AG09319 (cell line): ENCODE data around the gene SSBP2.
A peak's percentile ranks its signal among the peaks of the same experiment; 100 is the strongest.
"Not testable (repeated sequence)": the region's sequence is repeated elsewhere in the genome, so short reads cannot be mapped to it uniquely, and the experiment has no call there.

Source experiments
- DNase-seq: peaks from one replicate; pipeline ENCODE4 v3.0.0-alpha.2; 2010; ENCODE audit warnings: low read depth; ENCODE audit errors: extremely low read depth
- CTCF ChIP-seq: IDR thresholded peaks from 2 replicates; pipeline ENCODE4 v1.5.1; 2011; ENCODE audit warnings: low read depth, mild to moderate bottlenecking, inconsistent platforms, low read length, moderate library complexity

Gene SSBP2

DNA sequence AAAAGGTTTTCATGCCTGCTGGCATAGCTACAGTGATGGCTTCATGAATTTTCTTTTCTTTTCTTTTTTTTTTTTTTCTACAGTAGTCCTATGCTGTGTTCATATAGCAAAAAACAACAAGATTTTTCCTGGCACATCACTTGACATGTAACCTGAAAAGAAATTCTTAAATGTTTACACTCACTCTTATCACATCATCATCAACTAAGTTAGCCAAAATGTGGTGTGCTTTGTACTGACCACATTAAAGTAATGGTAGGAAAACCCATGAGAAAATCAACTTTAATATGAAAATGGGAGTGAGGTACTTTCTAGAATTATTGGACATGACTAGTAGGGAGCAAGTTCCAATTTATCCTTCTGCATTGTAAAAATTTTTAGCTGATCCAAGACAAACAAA, 146.7 kb downstream of the SSBP2 start:
- TF ChIP-seq CTCF: no peak
- no peak for DNase-seq

DNA sequence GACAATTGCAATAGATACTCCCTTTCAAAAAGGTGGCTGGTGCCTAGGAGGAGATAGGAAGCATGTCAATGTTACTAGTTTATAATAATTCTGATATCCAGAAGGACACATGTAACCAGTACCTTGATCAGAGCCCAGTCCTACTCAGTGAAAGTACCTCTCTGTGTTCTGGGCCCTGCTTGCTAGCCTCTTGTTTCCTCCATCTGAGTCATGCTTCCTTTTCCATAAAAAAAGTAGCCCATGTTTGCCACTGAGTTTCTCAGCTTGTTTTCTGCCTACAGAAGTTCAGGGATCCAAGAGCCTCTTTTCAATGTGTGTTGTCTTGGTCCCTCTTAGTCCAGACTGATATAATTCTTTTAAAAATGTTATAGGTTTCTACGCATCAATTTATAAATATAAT, 149.0 kb downstream of the SSBP2 start:
- DNase-seq: no peak
- no peak for TF ChIP-seq CTCF

DNA sequence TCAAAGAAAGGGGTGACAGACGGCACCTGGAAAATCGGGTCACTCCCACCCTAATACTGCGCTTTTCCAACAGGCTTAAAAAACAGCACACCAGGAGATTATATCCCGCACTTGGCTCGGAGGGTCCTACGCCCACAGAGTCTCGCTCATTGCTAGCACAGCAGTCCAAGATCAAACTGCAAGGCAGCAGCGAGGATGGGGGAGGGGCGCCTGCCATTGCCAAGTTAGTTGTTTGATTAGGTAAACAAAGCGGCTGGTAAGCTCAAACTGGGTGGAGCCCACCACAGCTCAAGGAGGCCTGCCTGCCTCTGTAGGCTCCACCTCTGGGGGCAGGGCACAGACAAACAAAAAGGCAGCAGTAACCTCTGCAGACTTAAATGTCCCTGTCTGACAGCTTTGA, 158.8 kb downstream of the SSBP2 start:
- DNase-seq: not testable (repeated sequence)

DNA sequence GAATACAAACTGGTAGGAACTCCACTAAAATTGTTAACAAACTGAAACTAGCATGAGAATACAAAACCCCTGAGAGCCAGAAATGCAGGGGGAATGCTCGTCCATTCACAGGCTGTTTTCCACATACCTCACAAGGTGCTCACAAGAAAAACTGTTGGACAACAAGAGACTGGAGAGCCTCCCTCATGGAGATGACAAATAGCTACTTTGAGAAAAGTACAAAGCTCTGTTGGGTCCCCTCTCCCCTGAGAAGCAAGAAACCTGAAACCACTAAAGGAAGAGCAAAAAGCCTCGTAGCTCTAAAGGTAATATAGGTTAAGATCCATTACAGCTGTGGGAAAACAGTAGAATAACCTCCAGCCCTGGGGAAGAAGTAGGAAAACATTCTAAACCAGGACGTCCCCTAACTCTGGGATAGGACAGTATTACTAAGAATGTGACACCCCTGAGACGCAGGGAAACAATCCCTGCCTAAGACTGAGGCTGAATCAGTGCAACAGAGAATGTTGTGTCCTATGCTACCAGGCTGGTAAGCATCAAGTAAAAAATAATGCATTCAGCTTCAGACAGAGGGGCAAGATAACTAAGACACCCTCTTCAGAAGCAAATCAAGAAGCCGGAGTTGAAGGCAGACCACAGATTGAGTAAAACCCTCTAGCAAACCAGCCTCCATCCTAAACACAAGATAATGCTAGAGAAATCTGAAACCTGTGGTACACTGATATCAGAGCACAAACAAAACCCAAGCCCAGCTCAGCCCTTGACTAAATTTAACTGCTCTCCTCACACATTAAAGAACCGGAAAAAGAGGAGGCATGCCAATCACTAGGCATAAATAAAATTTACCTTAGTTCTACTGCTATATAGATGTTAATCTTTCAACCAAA, 160.2 kb downstream of the SSBP2 start:
- no peak for DNase-seq
- no peak for TF ChIP-seq CTCF

GRCh38 chr5:81579262-81579924, 171.5 kb downstream of the SSBP2 start:
- no peak for TF ChIP-seq CTCF
- DNase-seq: peak; percentile 18

DNA sequence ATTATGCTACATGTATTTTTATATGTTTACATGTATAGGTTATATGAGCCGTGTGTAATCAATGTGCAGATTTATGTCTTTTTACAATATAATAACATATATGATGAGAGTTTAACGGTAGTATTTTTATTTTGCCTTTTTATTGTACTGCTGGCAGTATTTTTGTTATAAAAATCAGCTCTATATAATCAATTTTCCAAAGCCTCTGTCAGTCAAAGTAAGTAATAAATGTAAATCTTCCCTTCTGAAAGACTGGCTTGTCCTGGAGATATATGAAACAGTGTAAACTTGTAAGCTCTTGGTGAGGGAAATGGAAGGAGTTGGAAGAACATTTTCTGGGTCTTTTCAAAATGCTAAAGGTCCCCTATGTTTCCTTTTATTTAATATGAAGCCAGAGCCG, 173.8 kb downstream of the SSBP2 start:
- DNase-seq: no peak
- TF ChIP-seq CTCF: no peak

DNA sequence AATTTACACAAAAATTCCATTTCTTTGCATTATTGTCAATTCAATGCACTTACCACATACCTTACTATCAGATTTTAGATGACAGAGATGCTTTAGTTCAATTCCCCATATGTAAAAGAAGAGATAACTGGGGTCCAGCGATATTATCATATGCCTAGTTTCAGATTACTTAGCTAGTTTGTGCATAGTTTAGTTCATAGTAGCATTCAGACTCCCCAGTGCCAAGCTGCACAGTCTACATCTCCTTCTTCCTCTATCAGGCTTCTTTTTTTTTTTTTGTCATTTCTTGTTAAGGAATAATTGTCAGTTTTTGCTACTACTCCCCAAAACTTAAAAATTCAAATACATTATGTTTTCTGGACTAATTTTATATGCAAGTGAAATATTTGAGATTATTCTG, 175.0 kb downstream of the SSBP2 start:
- TF ChIP-seq CTCF: no peak
- no peak for DNase-seq
